ENCODE data around the gene ABCD2.
A peak's percentile ranks its signal among the peaks of the same experiment; 100 is the strongest.
"Not testable (repeated sequence)": the region's sequence is repeated elsewhere in the genome, so short reads cannot be mapped to it uniquely, and the experiment has no call there.

ABCD2 gene

GRCh38 chr12:39532448-39532847, 87.2 kb downstream of the ABCD2 start:
- H3K4me1 Mint-ChIP-seq: peaks cover 6% of the 10 kb centered on the region

GRCh38 chr12:39526974-39527373, 92.6 kb downstream of the ABCD2 start:
- H3K27me3 Mint-ChIP-seq: no peaks in the 10 kb centered on the region
- no peaks in the 10 kb centered on the region for H3K4me1 Mint-ChIP-seq
- no peak for DNase-seq
- no peak overlapping the region for H3K27ac Mint-ChIP-seq
- no peak for ATAC-seq
- H3K9me3 Mint-ChIP-seq: peaks cover 14 to 27% of the 10 kb centered on the region in 2 donors
- no peak overlapping the region for H3K4me3 Mint-ChIP-seq

More at GRCh38 chr12:39532448-39532847, 87.2 kb downstream of the ABCD2 start:
- H3K27ac Mint-ChIP-seq: no peak overlapping the region
- ATAC-seq: no peak
- no peak overlapping the region for H3K4me3 Mint-ChIP-seq
- no peaks in the 10 kb centered on the region for H3K27me3 Mint-ChIP-seq
- no peak for DNase-seq
- peaks cover 5 to 7% of the 10 kb centered on the region in 2 donors for H3K9me3 Mint-ChIP-seq

- H3K27me3 Mint-ChIP-seq, H3K27ac Mint-ChIP-seq, H3K4me1 Mint-ChIP-seq, H3K4me3 Mint-ChIP-seq, DNase-seq, ATAC-seq: not testable (repeated sequence)
- H3K9me3 Mint-ChIP-seq: peaks cover 17 to 39% of the 10 kb centered on the region in 2 donors
Measured at GRCh38 chr12:39522167-39522566, 97.4 kb downstream of the ABCD2 start.

- H3K4me1 Mint-ChIP-seq: no peaks in the 10 kb centered on the region
- no peak overlapping the region for H3K27ac Mint-ChIP-seq
- H3K9me3 Mint-ChIP-seq: peaks cover 29 to 30% of the 10 kb centered on the region in 2 donors
- no peaks in the 10 kb centered on the region for H3K27me3 Mint-ChIP-seq
- DNase-seq (no peak), ATAC-seq (no peak)
- H3K4me3 Mint-ChIP-seq: no peak overlapping the region
Measured at GRCh38 chr12:39510001-39510400, 109.6 kb downstream of the ABCD2 start.

- Mint-ChIP-seq H3K9me3 (peaks cover 0 to 12% of the 10 kb centered on the region in 2 donors), H3K4me3 (no peak overlapping the region), H3K27ac (no peak overlapping the region), H3K4me1 (no peaks in the 10 kb centered on the region), H3K27me3 (no peaks in the 10 kb centered on the region)
- DNase-seq (no peak), ATAC-seq (no peak)
Measured at GRCh38 chr12:39505554-39505953, 114.0 kb downstream of the ABCD2 start.

- no peak overlapping the region for H3K4me3 Mint-ChIP-seq
- DNase-seq (no peak), ATAC-seq (no peak)
- H3K4me1 Mint-ChIP-seq: no peaks in the 10 kb centered on the region
- H3K9me3 Mint-ChIP-seq: peaks cover 0 to 6% of the 10 kb centered on the region in 2 donors
- no peaks in the 10 kb centered on the region for H3K27me3 Mint-ChIP-seq
- peak overlapping the region in 1 of 2 donors; percentile 34 for H3K27ac Mint-ChIP-seq
Measured at GRCh38 chr12:39505023-39505422, 114.6 kb downstream of the ABCD2 start.

GRCh38 chr12:39503439-39503838, 116.2 kb downstream of the ABCD2 start:
- no peaks in the 10 kb centered on the region for H3K27me3 Mint-ChIP-seq
- H3K27ac Mint-ChIP-seq: no peak overlapping the region
- ATAC-seq: no peak

GRCh38 chr12:39502726-39503125, 116.9 kb downstream of the ABCD2 start:
- ATAC-seq (no peak), DNase-seq (no peak)
- H3K27me3 Mint-ChIP-seq: no peaks in the 10 kb centered on the region
- H3K4me3 Mint-ChIP-seq: no peak overlapping the region
- no peaks in the 10 kb centered on the region for H3K9me3 Mint-ChIP-seq
- H3K27ac Mint-ChIP-seq: no peak overlapping the region
- H3K4me1 Mint-ChIP-seq: no peaks in the 10 kb centered on the region

More at GRCh38 chr12:39503439-39503838, 116.2 kb downstream of the ABCD2 start:
- Mint-ChIP-seq H3K4me3 (no peak overlapping the region), H3K9me3 (no peaks in the 10 kb centered on the region), H3K4me1 (no peaks in the 10 kb centered on the region)
- DNase-seq: no peak
